IMR-90 (cell line): ENCODE measurements around the gene CEP152.

Source experiments
- BHLHE40 ChIP-seq: fragments of 150-350 bp; IDR thresholded peaks from 2 replicates; pipeline ENCODE4 v1.6.1; 2016; ENCODE audit warnings: mild to moderate bottlenecking, low read depth, low read length
- CHD1 ChIP-seq: IDR thresholded peaks from 2 replicates; pipeline ENCODE4 v1.6.1; 2012; ENCODE audit warnings: low read depth, low read length, improper control_type of control experiment
- FOS ChIP-seq: fragments of 150-350 bp; IDR thresholded peaks from 2 replicates; pipeline ENCODE4 v1.6.1; 2016; ENCODE audit warnings: low read depth, low read length
- MXI1 ChIP-seq: IDR thresholded peaks from 2 replicates; pipeline ENCODE4 v1.6.1; 2012; ENCODE audit warnings: low read depth, mild to moderate bottlenecking, low read length, moderate library complexity, borderline replicate concordance
- POLR2A ChIP-seq: IDR thresholded peaks from 2 replicates; pipeline ENCODE4 v1.6.1; 2012; ENCODE audit warnings: mild to moderate bottlenecking, low read depth, low read length
- RAD21 ChIP-seq: IDR thresholded peaks from 2 replicates; pipeline ENCODE4 v1.6.1; 2012; ENCODE audit warnings: low read length, improper control_type of control experiment
- RCOR1 ChIP-seq: IDR thresholded peaks from 2 replicates; pipeline ENCODE4 v1.6.1; 2012; ENCODE audit warnings: mild to moderate bottlenecking, low read length, improper control_type of control experiment; ENCODE audit not compliant: insufficient replicate concordance
- RFX5 ChIP-seq: IDR thresholded peaks from 2 replicates; pipeline ENCODE4 v1.8.0; 2012; ENCODE audit warnings: low read depth, mild to moderate bottlenecking, low read length, moderate library complexity
- SMC3 ChIP-seq: fragments of 150-350 bp; IDR thresholded peaks from 2 replicates; pipeline ENCODE4 v1.6.1; 2016; ENCODE audit warnings: low read depth, mild to moderate bottlenecking, antibody characterized with exemption, low read length, moderate library complexity
- TF ChIP-seq, protein P1 (sequence below): fragments of 150-350 bp; IDR thresholded peaks from 2 replicates; pipeline ENCODE4 v1.6.1; 2017; ENCODE audit warnings: mild to moderate bottlenecking, antibody characterized with exemption, low read length, low read depth
- TF ChIP-seq, protein P2 (sequence below): conservative IDR thresholded peaks from 2 replicates; pipeline ENCODE4 v1.5.1; 2012; ENCODE audit warnings: mild to moderate bottlenecking, low read depth, low read length, improper control_type of control experiment

DNA sequence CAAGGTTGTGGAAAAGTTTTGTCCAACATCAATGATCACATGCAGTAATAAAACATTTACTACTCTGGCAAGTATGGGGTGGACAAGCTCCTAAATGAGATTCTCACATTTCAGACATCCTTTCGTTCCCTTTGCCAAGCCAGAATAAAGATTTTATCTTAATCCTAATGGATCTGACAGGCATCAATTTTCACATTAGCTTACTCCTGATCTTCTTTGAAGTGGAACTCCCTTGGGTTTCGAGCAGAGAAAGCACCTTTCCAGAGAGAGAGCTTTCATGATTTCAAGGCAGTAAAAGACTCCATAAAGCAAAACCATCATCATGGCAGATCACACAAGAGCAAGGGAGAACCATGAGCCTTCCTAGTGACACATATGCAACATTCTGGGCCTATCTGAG lies 39.8 kb upstream of the CEP152 start:
- TF ChIP-seq FOS (no peak), CHD1 (no peak), POLR2A (no peak), RAD21 (no peak), SMC3 (no peak), MXI1 (no peak), RFX5 (no peak), BHLHE40 (no peak), RCOR1 (no peak)
- TF ChIP-seq, protein P1, sequence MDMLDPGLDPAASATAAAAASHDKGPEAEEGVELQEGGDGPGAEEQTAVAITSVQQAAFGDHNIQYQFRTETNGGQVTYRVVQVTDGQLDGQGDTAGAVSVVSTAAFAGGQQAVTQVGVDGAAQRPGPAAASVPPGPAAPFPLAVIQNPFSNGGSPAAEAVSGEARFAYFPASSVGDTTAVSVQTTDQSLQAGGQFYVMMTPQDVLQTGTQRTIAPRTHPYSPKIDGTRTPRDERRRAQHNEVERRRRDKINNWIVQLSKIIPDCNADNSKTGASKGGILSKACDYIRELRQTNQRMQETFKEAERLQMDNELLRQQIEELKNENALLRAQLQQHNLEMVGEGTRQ, result no peak
- TF ChIP-seq, protein P2, sequence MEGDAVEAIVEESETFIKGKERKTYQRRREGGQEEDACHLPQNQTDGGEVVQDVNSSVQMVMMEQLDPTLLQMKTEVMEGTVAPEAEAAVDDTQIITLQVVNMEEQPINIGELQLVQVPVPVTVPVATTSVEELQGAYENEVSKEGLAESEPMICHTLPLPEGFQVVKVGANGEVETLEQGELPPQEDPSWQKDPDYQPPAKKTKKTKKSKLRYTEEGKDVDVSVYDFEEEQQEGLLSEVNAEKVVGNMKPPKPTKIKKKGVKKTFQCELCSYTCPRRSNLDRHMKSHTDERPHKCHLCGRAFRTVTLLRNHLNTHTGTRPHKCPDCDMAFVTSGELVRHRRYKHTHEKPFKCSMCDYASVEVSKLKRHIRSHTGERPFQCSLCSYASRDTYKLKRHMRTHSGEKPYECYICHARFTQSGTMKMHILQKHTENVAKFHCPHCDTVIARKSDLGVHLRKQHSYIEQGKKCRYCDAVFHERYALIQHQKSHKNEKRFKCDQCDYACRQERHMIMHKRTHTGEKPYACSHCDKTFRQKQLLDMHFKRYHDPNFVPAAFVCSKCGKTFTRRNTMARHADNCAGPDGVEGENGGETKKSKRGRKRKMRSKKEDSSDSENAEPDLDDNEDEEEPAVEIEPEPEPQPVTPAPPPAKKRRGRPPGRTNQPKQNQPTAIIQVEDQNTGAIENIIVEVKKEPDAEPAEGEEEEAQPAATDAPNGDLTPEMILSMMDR, result no peak
